Measurements from ENCODE around the gene GLYATL3.
"Not testable (repeated sequence)": the region's sequence is repeated elsewhere in the genome, so short reads cannot be mapped to it uniquely, and the experiment has no call there.

Gene GLYATL3

GRCh38 chr6:49483380-49483779, 16.3 kb upstream of the GLYATL3 start:
- H3K27me3 ChIP-seq (replicated peaks in 2 of 5; ENCODE audit: control insufficient read depth in 4 of 5, insufficient read depth in 5 of 5, low read length in 4 of 5); H3K4me3 ChIP-seq (ENCODE audit: control insufficient read depth in 1 of 7, extremely low read depth in 1 of 7, insufficient read depth in 4 of 7, low read depth in 2 of 7, low read length in 6 of 7); H3K9me3 ChIP-seq (ENCODE audit: control extremely low read depth in 1 of 5, control insufficient read depth in 4 of 5, insufficient read depth in 2 of 5, low read depth in 1 of 5, low read length in 4 of 5); POLR2A ChIA-PET; DNase-seq; H3K4me1 ChIP-seq (ENCODE audit: control extremely low read depth in 1 of 4, control insufficient read depth in 4 of 4, insufficient read depth in 4 of 4, low read length in 3 of 4); H3K27ac ChIP-seq (ENCODE audit: insufficient read depth in 1 of 2, low read depth in 1 of 2, low read length in 2 of 2, poor library complexity in 1 of 2, severe bottlenecking in 2 of 2): not testable (repeated sequence)
- H3K36me3 ChIP-seq (ENCODE audit: control insufficient read depth in 4 of 4, insufficient read depth in 4 of 4, low read length in 3 of 4), result peaks cover 0 to 17% (median 8%) of the 10 kb centered on the region in 4 experiments
- 93% methylated on average over 10 of the region's 14 CpGs for WGBS (ENCODE audit: insufficient coverage)
- CTCF ChIA-PET, result interaction anchor here (0.6 to 1.1 kb wide), 4 partner anchors 16 to 66 kb away, joined by 3 read pairs; no protein-coding TSS in a partner anchor

GRCh38 chr6:49490633-49491032, 9.1 kb upstream of the GLYATL3 start:
- DNase-seq, result no peak
- no peaks in the 10 kb centered on the region for H3K27me3 ChIP-seq (replicated peaks in 2 of 5; ENCODE audit: control insufficient read depth in 4 of 5, insufficient read depth in 5 of 5, low read length in 4 of 5)
- no CpG with 5 or more reads among the region's 4 CpGs for WGBS (ENCODE audit: insufficient coverage)
- no peak overlapping the region for H3K27ac ChIP-seq (ENCODE audit: insufficient read depth in 1 of 2, low read depth in 1 of 2, low read length in 2 of 2, poor library complexity in 1 of 2, severe bottlenecking in 2 of 2)
- no peaks in the 10 kb centered on the region for H3K4me1 ChIP-seq (ENCODE audit: control extremely low read depth in 1 of 4, control insufficient read depth in 4 of 4, insufficient read depth in 4 of 4, low read length in 3 of 4)
- CTCF ChIA-PET, result no interaction called here
- POLR2A ChIA-PET, result no interaction called here
- H3K9me3 ChIP-seq (ENCODE audit: control extremely low read depth in 1 of 5, control insufficient read depth in 4 of 5, insufficient read depth in 2 of 5, low read depth in 1 of 5, low read length in 4 of 5), result no peaks in the 10 kb centered on the region
- H3K4me3 ChIP-seq (ENCODE audit: control insufficient read depth in 1 of 7, extremely low read depth in 1 of 7, insufficient read depth in 4 of 7, low read depth in 2 of 7, low read length in 6 of 7), result no peak overlapping the region
- H3K36me3 ChIP-seq (ENCODE audit: control insufficient read depth in 4 of 4, insufficient read depth in 4 of 4, low read length in 3 of 4), result peaks cover 4 to 42% (median 25%) of the 10 kb centered on the region in 4 experiments

GRCh38 chr6:49497304-49497703, 2.4 kb upstream of the GLYATL3 start:
- H3K36me3 ChIP-seq (ENCODE audit: control insufficient read depth in 4 of 4, insufficient read depth in 4 of 4, low read length in 3 of 4), result peaks cover 0 to 11% (median 6%) of the 10 kb centered on the region in 4 experiments
- POLR2A ChIA-PET, result no interaction called here
- no peaks in the 10 kb centered on the region for H3K4me1 ChIP-seq (ENCODE audit: control extremely low read depth in 1 of 4, control insufficient read depth in 4 of 4, insufficient read depth in 4 of 4, low read length in 3 of 4)
- no peak overlapping the region for H3K27ac ChIP-seq (ENCODE audit: insufficient read depth in 1 of 2, low read depth in 1 of 2, low read length in 2 of 2, poor library complexity in 1 of 2, severe bottlenecking in 2 of 2)
- H3K9me3 ChIP-seq (ENCODE audit: control extremely low read depth in 1 of 5, control insufficient read depth in 4 of 5, insufficient read depth in 2 of 5, low read depth in 1 of 5, low read length in 4 of 5), result no peaks in the 10 kb centered on the region
- DNase-seq, result no peak
- no peak overlapping the region for H3K4me3 ChIP-seq (ENCODE audit: control insufficient read depth in 1 of 7, extremely low read depth in 1 of 7, insufficient read depth in 4 of 7, low read depth in 2 of 7, low read length in 6 of 7)
- 89% methylated on average over 1 of the region's 3 CpGs for WGBS (ENCODE audit: insufficient coverage)
- H3K27me3 ChIP-seq (replicated peaks in 2 of 5; ENCODE audit: control insufficient read depth in 4 of 5, insufficient read depth in 5 of 5, low read length in 4 of 5), result no peaks in the 10 kb centered on the region
- CTCF ChIA-PET, result no interaction called here

- ChIA-PET CTCF (interaction anchor here (1.2 kb wide), 1 partner anchor 16 kb away, joined by 3 read pairs; no protein-coding TSS in a partner anchor), POLR2A (no interaction called here)
- peaks cover 0 to 5% (median 1%) of the 10 kb centered on the region in 4 experiments for H3K36me3 ChIP-seq (ENCODE audit: control insufficient read depth in 4 of 4, insufficient read depth in 4 of 4, low read length in 3 of 4)
- WGBS (ENCODE audit: insufficient coverage), result no CpG with 5 or more reads among the region's 1 CpG
- H3K9me3 ChIP-seq (ENCODE audit: control extremely low read depth in 1 of 5, control insufficient read depth in 4 of 5, insufficient read depth in 2 of 5, low read depth in 1 of 5, low read length in 4 of 5), result no peaks in the 10 kb centered on the region
- H3K27me3 ChIP-seq (replicated peaks in 2 of 5; ENCODE audit: control insufficient read depth in 4 of 5, insufficient read depth in 5 of 5, low read length in 4 of 5), result no peaks in the 10 kb centered on the region
- no peak overlapping the region for H3K4me3 ChIP-seq (ENCODE audit: control insufficient read depth in 1 of 7, extremely low read depth in 1 of 7, insufficient read depth in 4 of 7, low read depth in 2 of 7, low read length in 6 of 7)
- DNase-seq, result no peak
- no peak overlapping the region for H3K27ac ChIP-seq (ENCODE audit: insufficient read depth in 1 of 2, low read depth in 1 of 2, low read length in 2 of 2, poor library complexity in 1 of 2, severe bottlenecking in 2 of 2)
- no peaks in the 10 kb centered on the region for H3K4me1 ChIP-seq (ENCODE audit: control extremely low read depth in 1 of 4, control insufficient read depth in 4 of 4, insufficient read depth in 4 of 4, low read length in 3 of 4)
Measured at GRCh38 chr6:49499126-49499525, 597 bp upstream of the GLYATL3 start.

GRCh38 chr6:49504666-49505065, 4.9 kb downstream of the GLYATL3 start:
- CTCF ChIA-PET, result no interaction called here
- POLR2A ChIA-PET, result no interaction called here
- 95% methylated on average over 4 of the region's 5 CpGs for WGBS (ENCODE audit: insufficient coverage)

GRCh38 chr6:49506569-49507111, 6.9 kb downstream of the GLYATL3 start:
- Histone ChIP-seq H3K9me3 (ENCODE audit: control extremely low read depth in 1 of 5, control insufficient read depth in 4 of 5, insufficient read depth in 2 of 5, low read depth in 1 of 5, low read length in 4 of 5) (peaks cover 0 to 4% (median 0%) of the 10 kb centered on the region in 5 experiments), H3K27ac (ENCODE audit: insufficient read depth in 1 of 2, low read depth in 1 of 2, low read length in 2 of 2, poor library complexity in 1 of 2, severe bottlenecking in 2 of 2) (no peak overlapping the region), H3K27me3 (replicated peaks in 2 of 5; ENCODE audit: control insufficient read depth in 4 of 5, insufficient read depth in 5 of 5, low read length in 4 of 5) (peaks cover 0 to 4% (median 0%) of the 10 kb centered on the region in 5 experiments), H3K4me3 (ENCODE audit: control insufficient read depth in 1 of 7, extremely low read depth in 1 of 7, insufficient read depth in 4 of 7, low read depth in 2 of 7, low read length in 6 of 7) (no peak overlapping the region), H3K4me1 (ENCODE audit: control extremely low read depth in 1 of 4, control insufficient read depth in 4 of 4, insufficient read depth in 4 of 4, low read length in 3 of 4) (no peaks in the 10 kb centered on the region), H3K36me3 (ENCODE audit: control insufficient read depth in 4 of 4, insufficient read depth in 4 of 4, low read length in 3 of 4) (no peaks in the 10 kb centered on the region)
- POLR2A ChIA-PET, result no interaction called here
- CTCF ChIA-PET, result interaction anchor here (1.2 kb wide), 1 partner anchor 15 kb away, joined by 3 read pairs; no protein-coding TSS in a partner anchor
- 100% methylated on average over 2 of the region's 5 CpGs for WGBS (ENCODE audit: insufficient coverage)
- DNase-seq, result no peak

More at GRCh38 chr6:49504666-49505065, 4.9 kb downstream of the GLYATL3 start:
- H3K27ac ChIP-seq (ENCODE audit: insufficient read depth in 1 of 2, low read depth in 1 of 2, low read length in 2 of 2, poor library complexity in 1 of 2, severe bottlenecking in 2 of 2), result no peak overlapping the region
- DNase-seq, result no peak
- no peaks in the 10 kb centered on the region for H3K36me3 ChIP-seq (ENCODE audit: control insufficient read depth in 4 of 4, insufficient read depth in 4 of 4, low read length in 3 of 4)
- no peak overlapping the region for H3K4me3 ChIP-seq (ENCODE audit: control insufficient read depth in 1 of 7, extremely low read depth in 1 of 7, insufficient read depth in 4 of 7, low read depth in 2 of 7, low read length in 6 of 7)
- H3K27me3 ChIP-seq (replicated peaks in 2 of 5; ENCODE audit: control insufficient read depth in 4 of 5, insufficient read depth in 5 of 5, low read length in 4 of 5), result no peaks in the 10 kb centered on the region
- H3K4me1 ChIP-seq (ENCODE audit: control extremely low read depth in 1 of 4, control insufficient read depth in 4 of 4, insufficient read depth in 4 of 4, low read length in 3 of 4), result no peaks in the 10 kb centered on the region
- H3K9me3 ChIP-seq (ENCODE audit: control extremely low read depth in 1 of 5, control insufficient read depth in 4 of 5, insufficient read depth in 2 of 5, low read depth in 1 of 5, low read length in 4 of 5), result peaks cover 0 to 4% (median 0%) of the 10 kb centered on the region in 5 experiments

- no peak overlapping the region for H3K4me3 ChIP-seq (ENCODE audit: control insufficient read depth in 1 of 7, extremely low read depth in 1 of 7, insufficient read depth in 4 of 7, low read depth in 2 of 7, low read length in 6 of 7)
- ChIA-PET CTCF (no interaction called here), POLR2A (no interaction called here)
- no peak for DNase-seq
- H3K27ac ChIP-seq (ENCODE audit: insufficient read depth in 1 of 2, low read depth in 1 of 2, low read length in 2 of 2, poor library complexity in 1 of 2, severe bottlenecking in 2 of 2), result no peak overlapping the region
- H3K27me3 ChIP-seq (replicated peaks in 2 of 5; ENCODE audit: control insufficient read depth in 4 of 5, insufficient read depth in 5 of 5, low read length in 4 of 5), result peaks cover 0 to 4% (median 0%) of the 10 kb centered on the region in 5 experiments
- no CpG with 5 or more reads among the region's 3 CpGs for WGBS (ENCODE audit: insufficient coverage)
- no peaks in the 10 kb centered on the region for H3K36me3 ChIP-seq (ENCODE audit: control insufficient read depth in 4 of 4, insufficient read depth in 4 of 4, low read length in 3 of 4)
- H3K9me3 ChIP-seq (ENCODE audit: control extremely low read depth in 1 of 5, control insufficient read depth in 4 of 5, insufficient read depth in 2 of 5, low read depth in 1 of 5, low read length in 4 of 5), result peaks cover 0 to 4% (median 0%) of the 10 kb centered on the region in 5 experiments
- no peaks in the 10 kb centered on the region for H3K4me1 ChIP-seq (ENCODE audit: control extremely low read depth in 1 of 4, control insufficient read depth in 4 of 4, insufficient read depth in 4 of 4, low read length in 3 of 4)
Measured at GRCh38 chr6:49509342-49509741, 9.6 kb downstream of the GLYATL3 start.

All from common myeloid progenitor, CD34-positive (primary cell).